LHCN-M2 (cell line): ENCODE data around the gene ANKK1. TPM values are rescaled to one million over a fixed set of nuclear protein-coding genes. Genes with fewer than 3 reads are reported as not detected.

Experiments used
- DNase-seq: peaks from one replicate; pipeline ENCODE4 v3.0.0-alpha.2; 2012; ENCODE audit warnings: low read depth
- polyA plus RNA-seq: library from polyadenylated mRNA; unstranded; fragments of >200 nt; gene quantifications from one replicate; pipeline ENCODE4 v1.2.1, GENCODE V29; 2012; ENCODE audit warnings: missing spikeins
- total RNA-seq: library from RNA; depleted of rRNA; stranded (reverse); fragments of >200 nt; gene quantifications from 2 replicates; pipeline ENCODE4 v1.2.3, GENCODE V29; 2014; rRNA removed

Gene ANKK1
- total RNA-seq: not detected in 2 replicates
- 0.02 TPM for polyA plus RNA-seq

- no peak for DNase-seq
These were observed at the start of gene ANKK1 for GRCh38 chr11:113387605-113388211. ANKK1 (plus strand) TSS chr11:113387779; CDS start chr11:113387885, 106 bp downstream.

GRCh38 chr11:113338730-113339129, 48.8 kb upstream of the ANKK1 start:
- no peak for DNase-seq

- DNase-seq: no peak
These were observed 47.5 kb upstream of the ANKK1 start for GRCh38 chr11:113339929-113340589.

DNA sequence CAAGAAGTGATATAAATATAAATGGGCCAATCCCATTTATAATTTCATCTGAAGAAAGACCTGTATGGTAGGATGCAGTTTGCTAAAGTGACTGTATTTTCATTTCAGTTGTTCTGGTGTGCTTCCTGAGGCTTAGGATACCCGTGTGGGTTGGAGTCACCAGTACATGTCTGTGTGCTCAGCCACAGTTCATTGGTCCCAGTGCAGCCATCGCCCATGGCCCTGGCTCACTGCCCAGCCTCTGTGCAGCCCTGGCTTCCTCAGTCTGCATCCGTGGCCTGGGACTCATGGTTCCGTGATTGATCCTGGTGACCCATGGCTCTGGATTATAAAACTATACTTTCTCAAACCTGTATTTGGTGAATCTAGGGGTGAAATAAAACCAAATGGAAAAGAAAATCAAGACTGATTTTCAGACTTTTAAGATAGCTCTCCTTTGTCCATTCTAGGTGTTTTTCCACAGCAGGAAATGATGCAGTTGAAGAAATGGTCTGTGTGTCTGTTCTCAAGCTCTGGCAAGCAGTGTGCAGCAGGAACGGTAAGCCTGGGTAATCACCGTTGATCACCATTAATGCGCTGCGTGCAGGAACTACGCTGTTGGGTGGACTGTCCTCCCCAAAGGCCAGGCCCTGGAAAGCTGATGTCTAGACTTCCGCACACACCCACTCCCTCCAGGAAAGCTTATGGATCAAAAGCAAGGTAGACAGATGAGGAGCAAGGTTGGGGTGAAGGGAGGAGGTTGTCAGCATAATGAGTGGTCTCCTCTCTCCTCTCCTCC, 46.0 kb upstream of the ANKK1 start:
- no peak for DNase-seq

DNA sequence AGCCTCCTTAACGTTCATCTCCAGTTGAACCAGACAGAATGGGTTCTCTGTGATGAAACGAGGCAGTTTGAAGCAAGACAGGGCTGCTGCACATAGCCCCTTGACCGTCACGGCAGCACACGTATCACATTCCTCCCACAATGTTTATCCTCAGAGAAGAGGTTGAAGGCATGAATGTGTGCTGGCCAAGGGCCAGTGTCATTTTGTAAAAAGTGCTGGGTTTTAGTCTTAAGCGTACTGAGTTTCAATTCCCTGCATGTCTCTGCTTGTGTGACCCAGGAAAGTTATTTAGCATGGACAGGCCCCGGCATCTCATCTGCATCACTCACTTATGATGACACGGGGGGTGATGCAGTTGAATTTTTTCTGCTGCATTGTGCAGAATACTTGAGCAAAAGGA, 41.6 kb upstream of the ANKK1 start:
- no peak for DNase-seq

DNA sequence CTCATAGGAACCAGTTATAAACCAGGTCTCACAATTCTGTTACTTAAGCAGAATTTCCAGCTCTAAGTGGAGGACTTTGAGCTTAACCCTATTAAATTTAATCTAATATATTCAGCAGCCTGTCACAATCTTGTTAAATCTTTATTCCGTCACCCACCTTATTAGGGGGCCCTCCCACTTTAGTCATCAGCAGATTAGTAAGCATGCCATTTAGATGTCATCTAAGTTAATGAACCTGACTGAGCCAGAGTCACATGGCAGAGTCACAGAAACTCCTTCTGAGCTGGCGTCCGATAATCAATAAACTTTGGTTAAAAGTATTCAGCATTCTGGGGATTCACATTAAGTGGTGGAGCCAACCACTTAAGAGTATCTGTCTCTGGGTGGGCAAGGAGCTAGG, 38.1 kb upstream of the ANKK1 start:
- no peak for DNase-seq

DNA sequence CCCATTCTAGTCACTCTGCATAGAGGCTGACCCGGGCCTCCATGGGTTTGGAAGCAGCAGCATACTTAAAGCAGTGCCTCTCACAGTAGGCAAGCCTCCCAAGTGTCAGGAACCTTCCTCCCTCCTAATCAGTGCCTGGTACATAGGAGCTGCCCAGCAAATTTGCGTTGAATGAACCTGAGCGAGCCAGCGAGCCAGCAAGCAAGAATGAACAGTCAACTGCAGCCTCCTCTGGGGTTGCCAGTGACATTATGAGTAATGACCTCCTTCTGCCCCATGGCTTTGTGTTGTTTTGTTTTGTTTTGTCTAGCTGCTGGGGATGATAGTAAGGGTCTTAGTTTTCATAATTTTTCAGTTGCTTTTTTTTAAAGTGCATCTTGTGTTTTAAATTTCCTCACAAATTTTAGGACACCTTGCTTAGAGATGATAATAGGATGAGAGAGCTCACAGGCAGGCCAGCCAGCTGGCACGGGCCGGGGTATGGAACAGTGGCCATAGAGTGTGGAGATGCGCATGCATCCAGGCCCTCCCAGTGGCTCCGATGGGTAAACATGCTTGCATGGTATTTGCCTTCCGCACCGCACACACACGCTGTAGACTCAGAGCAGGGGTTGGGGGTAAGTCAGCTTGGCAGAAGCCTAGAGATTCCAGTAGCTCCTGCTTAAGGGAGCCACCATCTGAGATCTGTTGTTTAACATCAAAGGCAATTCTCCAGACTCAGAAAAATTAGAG, 37.1 kb upstream of the ANKK1 start:
- no peak for DNase-seq

GRCh38 chr11:113351068-113351450, 36.5 kb upstream of the ANKK1 start:
- no peak for DNase-seq

DNA sequence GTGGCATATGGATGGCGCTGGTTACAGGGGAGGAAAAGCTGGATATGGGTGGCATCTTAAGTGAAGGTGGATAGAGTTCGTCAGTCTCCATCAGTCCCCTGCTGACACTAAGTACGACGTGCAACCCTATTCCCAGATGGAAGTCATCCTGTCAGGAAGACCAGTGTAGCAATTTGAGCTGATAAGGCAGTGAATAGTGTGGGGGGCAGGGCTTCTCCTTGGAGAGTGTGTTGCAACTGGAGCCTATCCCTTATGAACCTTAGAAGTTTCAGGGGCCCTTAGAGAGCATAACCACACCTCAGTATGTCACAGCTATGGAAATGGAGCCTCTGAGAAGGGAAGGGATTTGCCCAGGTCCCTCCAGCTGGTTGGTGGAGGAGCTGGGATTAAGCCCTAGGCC, 36.1 kb upstream of the ANKK1 start:
- DNase-seq: no peak

GRCh38 chr11:113356203-113356602, 31.4 kb upstream of the ANKK1 start:
- DNase-seq: no peak

DNA sequence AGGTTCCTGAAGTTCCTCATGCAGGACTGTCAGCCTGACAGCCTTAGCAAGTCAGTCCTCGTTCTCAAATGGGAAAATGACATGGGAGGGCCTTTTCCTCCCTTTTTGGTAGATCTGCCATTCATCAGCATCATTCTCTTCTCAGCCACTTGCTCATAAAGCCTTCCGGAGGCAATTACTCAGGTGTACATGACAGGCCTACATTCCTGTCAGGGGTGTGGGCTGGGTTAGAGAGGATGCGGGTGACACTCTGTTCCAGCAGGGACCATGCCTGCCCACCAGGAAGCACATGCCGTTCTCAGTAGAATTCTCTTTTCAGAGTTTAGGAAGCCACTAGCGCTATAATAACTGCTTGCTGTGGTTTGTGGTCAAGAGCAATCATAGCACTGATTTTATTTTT, 24.2 kb upstream of the ANKK1 start:
- peak; percentile 85 for DNase-seq

DNA sequence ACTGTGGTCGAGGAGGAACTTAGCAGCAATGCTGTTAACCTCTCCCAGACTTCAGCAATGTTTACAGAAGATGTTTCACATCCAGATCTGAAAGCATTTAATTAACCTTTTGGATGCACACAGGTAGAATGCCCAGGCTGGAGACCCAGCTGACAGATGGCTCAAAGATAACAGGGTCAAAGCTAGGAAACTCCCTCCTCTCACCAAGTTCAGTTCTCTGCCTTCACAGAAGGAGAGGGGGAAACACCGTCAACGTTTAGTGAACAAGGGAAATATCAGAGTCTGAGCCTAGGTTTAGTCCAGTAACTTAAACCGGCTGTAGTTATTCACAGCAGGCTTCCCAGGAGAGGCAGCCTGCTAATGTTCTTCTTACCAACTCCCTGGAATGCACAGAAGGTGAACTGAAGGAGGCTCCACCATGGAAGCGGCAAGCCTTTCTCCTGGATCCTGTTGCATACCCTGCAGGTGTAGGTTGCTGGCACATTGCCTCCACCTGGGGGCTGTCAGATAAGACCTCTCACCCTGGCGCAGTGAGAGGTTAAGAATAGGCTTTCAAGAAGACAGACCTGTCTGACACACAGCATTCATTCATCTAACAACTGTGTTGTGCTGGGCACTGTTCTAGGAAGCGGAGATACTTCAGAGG, 23.5 kb upstream of the ANKK1 start:
- no peak for DNase-seq

- no peak for DNase-seq
These were observed 21.7 kb upstream of the ANKK1 start for GRCh38 chr11:113365895-113366294.

DNA sequence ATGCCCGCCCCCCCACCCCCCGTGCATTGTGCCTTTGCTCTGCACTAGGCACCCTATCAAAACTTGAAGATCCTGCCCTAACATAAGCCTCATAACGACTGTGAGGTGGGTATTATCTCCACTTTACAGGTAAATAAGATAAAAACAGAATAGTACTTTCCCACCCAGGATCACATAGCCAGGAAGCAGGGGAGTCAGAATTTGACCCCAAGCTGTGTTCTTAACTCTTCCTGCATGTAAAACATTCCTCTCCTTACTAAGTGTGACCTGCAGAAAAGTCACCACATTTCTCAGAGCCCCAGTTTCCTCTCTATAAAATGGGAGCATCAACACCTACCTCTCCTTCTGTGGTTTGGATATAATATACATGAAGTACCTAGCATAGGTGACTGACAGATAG, 18.2 kb upstream of the ANKK1 start:
- no peak for DNase-seq

DNA sequence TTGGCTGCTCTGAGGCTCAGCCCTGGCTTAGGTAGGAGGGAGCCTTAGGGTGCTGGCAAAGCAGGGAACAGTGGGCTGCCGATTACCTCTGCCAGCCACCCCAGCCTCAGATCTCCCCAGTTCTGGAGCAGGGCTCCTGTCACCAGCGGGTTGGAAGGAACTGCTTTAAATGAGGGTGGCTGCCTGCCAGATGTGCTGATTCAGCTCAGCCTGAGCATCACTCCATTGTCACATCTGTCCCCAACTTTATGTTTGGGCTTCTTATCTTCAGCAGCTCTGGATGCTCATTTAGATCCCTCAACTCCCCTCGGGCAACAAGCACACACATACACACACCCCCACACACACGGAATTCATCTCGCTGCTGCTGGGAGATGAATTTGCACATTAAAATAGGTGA, 16.9 kb upstream of the ANKK1 start:
- no peak for DNase-seq

- DNase-seq: no peak
These were observed 15.3 kb upstream of the ANKK1 start for GRCh38 chr11:113372309-113372708.

DNA sequence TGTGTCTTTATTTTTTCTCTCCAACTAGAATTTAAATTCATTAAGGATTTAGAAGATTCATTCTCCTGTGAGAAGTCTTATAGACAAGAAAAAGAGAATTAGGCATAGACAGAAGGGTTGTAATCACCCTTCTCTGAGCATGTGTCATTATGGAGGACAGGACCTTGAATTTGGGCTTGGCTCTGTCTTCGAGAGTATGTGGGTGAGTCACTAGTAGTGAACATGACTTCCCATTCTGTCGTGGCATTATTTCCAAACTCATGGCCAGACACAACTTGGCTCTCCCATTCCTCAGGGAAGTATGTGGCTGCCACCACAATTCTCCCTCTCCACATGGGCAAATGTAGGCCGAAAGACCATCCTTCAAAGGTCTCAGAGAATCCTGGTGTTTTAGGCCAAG, 14.3 kb upstream of the ANKK1 start:
- DNase-seq: peak; percentile 73

DNA sequence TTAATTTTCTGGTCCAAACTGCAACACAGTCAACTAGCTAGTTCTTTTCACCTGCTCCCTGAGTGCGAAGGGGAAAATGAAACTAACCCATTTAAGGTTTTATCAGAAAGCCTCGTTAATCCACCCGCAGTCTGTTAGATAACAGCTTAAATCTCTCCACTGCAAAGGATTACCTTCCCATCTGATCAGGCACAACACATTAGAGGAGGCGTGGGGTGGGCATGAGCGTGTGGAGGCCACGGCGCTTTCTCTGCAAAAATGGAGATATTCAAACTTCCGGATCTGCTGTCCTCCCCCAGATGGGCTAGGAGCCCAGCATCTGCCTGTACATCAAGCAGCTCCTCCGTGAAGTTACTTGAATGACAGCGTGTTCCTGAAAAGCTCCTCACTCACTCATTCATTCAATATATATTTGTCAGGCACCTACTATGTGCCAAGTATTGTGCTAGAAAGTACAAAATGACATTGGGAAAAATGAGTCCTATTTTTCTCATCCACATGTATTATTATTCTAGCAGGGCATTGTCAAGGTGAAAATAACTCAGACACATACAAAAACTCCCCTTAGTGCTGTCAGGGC, 13.5 kb upstream of the ANKK1 start:
- DNase-seq: no peak

DNA sequence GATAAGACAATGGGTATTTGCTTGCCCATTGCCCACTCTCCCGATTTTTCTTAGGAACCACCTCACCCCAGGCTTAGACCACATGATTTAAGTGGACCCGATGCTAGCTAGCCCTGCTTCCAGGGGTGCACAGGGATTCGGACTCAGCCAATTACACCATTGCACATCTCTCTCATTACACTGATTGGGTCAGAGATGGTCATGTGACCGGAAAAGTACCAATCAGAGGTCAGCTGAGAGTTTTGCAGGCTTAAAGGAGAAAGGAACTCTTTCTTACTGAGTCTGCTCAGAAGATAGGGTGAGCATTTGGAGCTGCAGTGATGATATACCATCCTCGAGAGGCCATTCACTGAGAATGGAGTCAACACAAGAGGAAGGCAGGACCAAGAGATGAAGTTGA, 12.2 kb upstream of the ANKK1 start:
- no peak for DNase-seq

- no peak for DNase-seq
These were observed 11.4 kb upstream of the ANKK1 start for GRCh38 chr11:113376156-113376555.

- no peak for DNase-seq
These were observed 9.7 kb upstream of the ANKK1 start for GRCh38 chr11:113377681-113378412.
